ENCODE measurements around the gene MKKS.

GRCh38 chr20:10374036-10374435 lies 60.0 kb downstream of the MKKS start:
- TF ChIP-seq, protein P1, sequence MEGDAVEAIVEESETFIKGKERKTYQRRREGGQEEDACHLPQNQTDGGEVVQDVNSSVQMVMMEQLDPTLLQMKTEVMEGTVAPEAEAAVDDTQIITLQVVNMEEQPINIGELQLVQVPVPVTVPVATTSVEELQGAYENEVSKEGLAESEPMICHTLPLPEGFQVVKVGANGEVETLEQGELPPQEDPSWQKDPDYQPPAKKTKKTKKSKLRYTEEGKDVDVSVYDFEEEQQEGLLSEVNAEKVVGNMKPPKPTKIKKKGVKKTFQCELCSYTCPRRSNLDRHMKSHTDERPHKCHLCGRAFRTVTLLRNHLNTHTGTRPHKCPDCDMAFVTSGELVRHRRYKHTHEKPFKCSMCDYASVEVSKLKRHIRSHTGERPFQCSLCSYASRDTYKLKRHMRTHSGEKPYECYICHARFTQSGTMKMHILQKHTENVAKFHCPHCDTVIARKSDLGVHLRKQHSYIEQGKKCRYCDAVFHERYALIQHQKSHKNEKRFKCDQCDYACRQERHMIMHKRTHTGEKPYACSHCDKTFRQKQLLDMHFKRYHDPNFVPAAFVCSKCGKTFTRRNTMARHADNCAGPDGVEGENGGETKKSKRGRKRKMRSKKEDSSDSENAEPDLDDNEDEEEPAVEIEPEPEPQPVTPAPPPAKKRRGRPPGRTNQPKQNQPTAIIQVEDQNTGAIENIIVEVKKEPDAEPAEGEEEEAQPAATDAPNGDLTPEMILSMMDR (IDR thresholded peaks at IDR 0.05 in 8 of 11, conservative IDR thresholded peaks at IDR 0.05 in 3 of 11), result no peak
- TF ChIP-seq POLR2AphosphoS5 (IDR thresholded peaks at IDR 0.05), result no peak
